H9 (cell line): Measurements from ENCODE around the gene PAIP2. TPM values are rescaled to one million over a fixed set of nuclear protein-coding genes. Genes with fewer than 3 reads are reported as not detected.

ENCODE experiments used
- DNase-seq: peaks from one replicate; pipeline ENCODE4 v3.0.0-alpha.2; 2017
- H2AFZ ChIP-seq: one replicate; pipeline ENCODE4 v1.6.1; 2013; ENCODE audit warnings: mild to moderate bottlenecking, low read length, control low read depth, moderate library complexity
- H2AK5ac ChIP-seq: 2 replicates; pipeline ENCODE4 v1.6.1; 2013; ENCODE audit warnings: low read length, control low read depth, mixed read lengths; ENCODE audit not compliant: insufficient read length
- H2BK120ac ChIP-seq: one replicate; pipeline ENCODE4 v1.6.1; 2013; ENCODE audit warnings: low read depth, mild to moderate bottlenecking, low read length, control low read depth, inconsistent platforms; ENCODE audit not compliant: poor library complexity, severe bottlenecking
- H2BK12ac ChIP-seq: 2 replicates; pipeline ENCODE4 v1.6.1; 2013; ENCODE audit warnings: low read length, control low read depth, mixed read lengths, low read depth; ENCODE audit not compliant: insufficient read length
- H2BK15ac ChIP-seq: 2 replicates; pipeline ENCODE4 v1.6.1; 2013; ENCODE audit warnings: low read depth, low read length, control low read depth
- H2BK20ac ChIP-seq: one replicate; pipeline ENCODE4 v1.6.1; 2013; ENCODE audit warnings: low read depth, mild to moderate bottlenecking, low read length, control low read depth, inconsistent platforms; ENCODE audit not compliant: poor library complexity, severe bottlenecking
- H2BK5ac ChIP-seq: 2 replicates; pipeline ENCODE4 v1.6.1; 2013; ENCODE audit warnings: low read length, control low read depth, mixed read lengths; ENCODE audit not compliant: insufficient read length
- H3K14ac ChIP-seq: 2 replicates; pipeline ENCODE4 v1.6.1; 2013; ENCODE audit warnings: low read length, control low read depth; ENCODE audit not compliant: insufficient read depth
- H3K18ac ChIP-seq: 2 replicates; pipeline ENCODE4 v1.6.1; 2013; ENCODE audit warnings: low read depth, mild to moderate bottlenecking, mixed read lengths, low read length, control low read depth; ENCODE audit not compliant: insufficient read length
- H3K23ac ChIP-seq: 2 replicates; pipeline ENCODE4 v1.6.1; 2013; ENCODE audit warnings: low read length, control low read depth, mixed read lengths, low read depth; ENCODE audit not compliant: insufficient read length
- H3K23me2 ChIP-seq: 2 replicates; pipeline ENCODE4 v1.6.1; 2013; ENCODE audit warnings: low read depth, mild to moderate bottlenecking, mixed read lengths, low read length, control low read depth; ENCODE audit not compliant: insufficient read length, poor library complexity, severe bottlenecking
- H3K27ac ChIP-seq: 2 replicates; pipeline ENCODE4 v1.5.1; 2013; ENCODE audit warnings: low read length, control low read depth, mixed read lengths, low read depth; ENCODE audit not compliant: insufficient read length
- H3K27me3 ChIP-seq: 2 replicates; pipeline ENCODE4 v1.6.1; 2013; ENCODE audit warnings: low read length, control low read depth, inconsistent platforms; ENCODE audit not compliant: insufficient read depth
- H3K4ac ChIP-seq: 2 replicates; pipeline ENCODE4 v1.6.1; 2013; ENCODE audit warnings: low read depth, mild to moderate bottlenecking, control low read depth, inconsistent platforms, low read length, moderate library complexity
- H3K4me1 ChIP-seq: 2 replicates; pipeline ENCODE4 v1.6.1; 2013; ENCODE audit warnings: low read length, control low read depth, inconsistent platforms; ENCODE audit not compliant: insufficient read depth
- H3K4me2 ChIP-seq: 2 replicates; pipeline ENCODE4 v1.6.1; 2013; ENCODE audit warnings: low read length, control low read depth, mixed read lengths; ENCODE audit not compliant: insufficient read length, insufficient read depth
- H3K56ac ChIP-seq: 2 replicates; pipeline ENCODE4 v1.6.1; 2013; ENCODE audit warnings: low read depth, mild to moderate bottlenecking, mixed read lengths, low read length, control low read depth; ENCODE audit not compliant: insufficient read length
- H3K79me1 ChIP-seq: 2 replicates; pipeline ENCODE4 v1.6.1; 2013; ENCODE audit warnings: low read depth, mild to moderate bottlenecking, moderate library complexity, low read length, control low read depth, inconsistent platforms; ENCODE audit not compliant: insufficient read depth, poor library complexity, severe bottlenecking
- H3K79me2 ChIP-seq: 2 replicates; pipeline ENCODE4 v1.6.1; 2013; ENCODE audit warnings: low read length, control low read depth, inconsistent platforms; ENCODE audit not compliant: insufficient read depth
- H3K9ac ChIP-seq: 2 replicates; pipeline ENCODE4 v1.6.1; 2013; ENCODE audit warnings: low read length, control low read depth, mixed read lengths; ENCODE audit not compliant: insufficient read length; ENCODE audit errors: extremely low read depth
- H3K9me3 ChIP-seq: one replicate; pipeline ENCODE4 v1.6.1; 2013; ENCODE audit warnings: low read depth, low read length, inconsistent platforms; ENCODE audit not compliant: control insufficient read depth
- H3T11ph ChIP-seq: one replicate; pipeline ENCODE4 v1.6.1; 2013; ENCODE audit warnings: mild to moderate bottlenecking, low read length, control low read depth, inconsistent platforms
- H4K20me1 ChIP-seq: one replicate; pipeline ENCODE4 v1.6.1; 2013; ENCODE audit not compliant: control insufficient read depth, insufficient read length, insufficient read depth
- H4K5ac ChIP-seq: 2 replicates; pipeline ENCODE4 v1.6.1; 2013; ENCODE audit warnings: low read depth, mild to moderate bottlenecking, mixed read lengths, low read length, control low read depth; ENCODE audit not compliant: insufficient read length
- H4K8ac ChIP-seq: replicated peaks from 2 replicates; pipeline ENCODE4 v1.6.1; 2013; ENCODE audit warnings: low read length, control low read depth, mixed read lengths, low read depth; ENCODE audit not compliant: insufficient read length
- H4K91ac ChIP-seq: 2 replicates; pipeline ENCODE4 v1.6.1; 2013; ENCODE audit warnings: low read depth, mild to moderate bottlenecking, moderate library complexity, mixed read lengths, low read length, control low read depth; ENCODE audit not compliant: insufficient read length
- H3K27ac Mint-ChIP-seq, 3 experiments: 2 replicates in 2 of 3; 3 replicates in 1 of 3; pipeline ENCODE4 v1.8.0; 2020 to 2021; ENCODE audit warnings: mixed read lengths in 3 of 3, mild to moderate bottlenecking in 1 of 3, moderate library complexity in 1 of 3
- H3K27me3 Mint-ChIP-seq: 2 replicates; pipeline ENCODE4 v1.8.0; 2021; ENCODE audit warnings: low read depth, mild to moderate bottlenecking, moderate library complexity, mixed read lengths
- H3K36me3 Mint-ChIP-seq, 3 experiments: 2 replicates in 2 of 3; 3 replicates in 1 of 3; pipeline ENCODE4 v1.8.0; 2020 to 2021; ENCODE audit warnings: low read depth in 3 of 3, mixed read lengths in 3 of 3; ENCODE audit not compliant: insufficient read depth in 1 of 3
- H3K4me1 Mint-ChIP-seq, 2 experiments: 2 replicates each; pipeline ENCODE4 v1.8.0; 2020; ENCODE audit warnings: mixed read lengths in 2 of 2
- H3K4me3 Mint-ChIP-seq, 2 experiments: 2 replicates in 1 of 2; 3 replicates in 1 of 2; pipeline ENCODE4 v1.8.0; 2020 to 2021; ENCODE audit warnings: mild to moderate bottlenecking in 2 of 2, mixed read lengths in 2 of 2, moderate library complexity in 1 of 2
- H3K9me3 Mint-ChIP-seq, 2 experiments: 2 replicates in 1 of 2; 3 replicates in 1 of 2; pipeline ENCODE4 v1.8.0; 2020; ENCODE audit warnings: mild to moderate bottlenecking in 2 of 2, mixed read lengths in 2 of 2, moderate library complexity in 1 of 2
- CTCF ChIP-seq: fragments of 200-600 bp; sonication (generic); conservative IDR thresholded peaks from 3 replicates; pipeline ENCODE4 v1.8.0; 2021; ENCODE audit warnings: antibody characterized with exemption, mild to moderate bottlenecking
- WGBS: extraction: QIAGEN DNeasy Blood & Tissue Kit; methylation state at CpG from one replicate; pipeline ENCODE4 v1.1.7; 2013; ENCODE audit warnings: missing lambda C conversion rate, low lambda C conversion rate, mixed read lengths; ENCODE audit not compliant: insufficient read length; ENCODE audit errors: extremely low coverage; 5-methylcytosine and 5-hydroxymethylcytosine counted together
- total RNA-seq: library from RNA; stranded (reverse); gene quantifications from 2 replicates; pipeline ENCODE4 v1.2.1, GENCODE V29; 2021

PAIP2 gene
- total RNA-seq, 1 experiment from 2014 or later, result 121 TPM

DNA sequence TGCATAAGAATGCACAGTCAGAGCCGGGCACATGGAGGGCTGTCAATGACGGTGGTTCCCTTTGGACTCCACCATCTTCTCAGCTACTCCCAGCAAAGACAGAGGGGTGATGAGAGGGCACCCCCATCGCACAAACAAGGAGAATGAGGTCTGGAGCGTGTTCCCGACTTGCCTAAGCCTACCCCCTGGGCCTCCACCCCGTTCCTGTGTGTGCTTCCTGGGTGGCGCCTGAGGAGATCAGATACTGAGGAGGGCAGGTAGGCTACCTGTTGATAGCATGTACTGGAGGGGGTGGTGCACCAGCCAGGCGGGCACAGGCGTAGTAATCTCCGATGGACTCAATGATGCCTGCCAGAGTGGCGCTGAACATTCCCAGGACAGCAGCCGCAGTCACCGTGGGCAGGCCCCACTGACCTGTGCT is 37.3 kb downstream of the PAIP2 start:
- TF ChIP-seq CTCF, result no peak
- Histone ChIP-seq H3K27ac (no peak overlapping the region), H4K8ac (no peak overlapping the region), H2BK20ac (no peak overlapping the region), H3K9ac (no peak overlapping the region), H3K18ac (no peak overlapping the region), H3K27me3 (no peaks in the 10 kb centered on the region), H2BK5ac (no peak overlapping the region), H2BK120ac (no peak overlapping the region), H3T11ph (no peak overlapping the region), H3K9me3 (no peaks in the 10 kb centered on the region), H3K4ac (no peak overlapping the region), H3K23me2 (no peaks in the 10 kb centered on the region), H2BK12ac (no peak overlapping the region), H3K4me2 (no peak overlapping the region), H3K23ac (no peak overlapping the region), H3K79me1 (no peaks in the 10 kb centered on the region), H4K20me1 (no peaks in the 10 kb centered on the region), H2AK5ac (no peak overlapping the region), H3K14ac (no peak overlapping the region), H4K5ac (no peak overlapping the region), H3K4me1 (no peaks in the 10 kb centered on the region), H3K79me2 (no peaks in the 10 kb centered on the region), H3K56ac (no peak overlapping the region), H4K91ac (no peak overlapping the region), H2BK15ac (no peak overlapping the region), H2AFZ (no peak overlapping the region)
- peaks cover 16 to 27% of the 10 kb centered on the region in 2 experiments; a peak in 3 of 4 replicates for H3K4me1 Mint-ChIP-seq
- H3K27me3 Mint-ChIP-seq, result no peaks in the 10 kb centered on the region
- no peaks in the 10 kb centered on the region for H3K9me3 Mint-ChIP-seq
- DNase-seq, result no peak
- WGBS, result no CpG with 5 or more reads among the region's 13 CpGs
- H3K4me3 Mint-ChIP-seq, result no peak overlapping the region
- H3K36me3 Mint-ChIP-seq, result peaks cover 0 to 2% (median 0%) of the 10 kb centered on the region in 3 experiments; a peak in 2 of 7 replicates
- peak overlapping the region; percentile 4 to 76 (median 5); a peak in 3 of 7 replicates for H3K27ac Mint-ChIP-seq
